T-helper 1 cell treated with Interleukin-12 subunit alpha and Interleukin-12 subunit beta and Interleukin-4 antibody, amounts not matched to agents 30 μg/mL and 1 μg/mL, for 36 hours (primary cell): ENCODE measurements around the gene STX8.
"Not testable (repeated sequence)": the region's sequence is repeated elsewhere in the genome, so short reads cannot be mapped to it uniquely, and the experiment has no call there.

ENCODE experiments used
- H3K27ac Mint-ChIP-seq: one replicate; pipeline ENCODE4 v1.8.0; 2021; ENCODE audit warnings: mild to moderate bottlenecking, mixed read lengths
- H3K27me3 Mint-ChIP-seq: one replicate; pipeline ENCODE4 v1.8.0; 2021; ENCODE audit warnings: low read depth, mixed read lengths
- H3K36me3 Mint-ChIP-seq: one replicate; pipeline ENCODE4 v1.8.0; 2021; ENCODE audit warnings: low read depth, mixed read lengths
- H3K4me1 Mint-ChIP-seq: one replicate; pipeline ENCODE4 v1.8.0; 2021; ENCODE audit warnings: low read depth, mixed read lengths
- H3K4me3 Mint-ChIP-seq: one replicate; pipeline ENCODE4 v1.8.0; 2021; ENCODE audit warnings: mild to moderate bottlenecking, moderate library complexity, mixed read lengths
- H3K9me3 Mint-ChIP-seq: one replicate; pipeline ENCODE4 v1.8.0; 2021; ENCODE audit warnings: mixed read lengths

STX8 gene

GRCh38 chr17:9272501-9273200 is 303.0 kb downstream of the STX8 start:
- no peak overlapping the region for H3K27ac Mint-ChIP-seq

GRCh38 chr17:9271989-9272388 is 303.6 kb downstream of the STX8 start:
- H3K4me3 Mint-ChIP-seq, result no peak overlapping the region
- H3K27me3 Mint-ChIP-seq, result no peaks in the 10 kb centered on the region
- H3K4me1 Mint-ChIP-seq, result peaks cover 12% of the 10 kb centered on the region
- no peaks in the 10 kb centered on the region for H3K36me3 Mint-ChIP-seq
- H3K27ac Mint-ChIP-seq, result no peak overlapping the region
- no peaks in the 10 kb centered on the region for H3K9me3 Mint-ChIP-seq

More at GRCh38 chr17:9272501-9273200, 303.0 kb downstream of the STX8 start:
- peaks cover 12% of the 10 kb centered on the region for H3K4me1 Mint-ChIP-seq
- H3K9me3 Mint-ChIP-seq, result no peaks in the 10 kb centered on the region
- H3K27me3 Mint-ChIP-seq, result no peaks in the 10 kb centered on the region
- H3K36me3 Mint-ChIP-seq, result no peaks in the 10 kb centered on the region
- H3K4me3 Mint-ChIP-seq, result no peak overlapping the region

DNA sequence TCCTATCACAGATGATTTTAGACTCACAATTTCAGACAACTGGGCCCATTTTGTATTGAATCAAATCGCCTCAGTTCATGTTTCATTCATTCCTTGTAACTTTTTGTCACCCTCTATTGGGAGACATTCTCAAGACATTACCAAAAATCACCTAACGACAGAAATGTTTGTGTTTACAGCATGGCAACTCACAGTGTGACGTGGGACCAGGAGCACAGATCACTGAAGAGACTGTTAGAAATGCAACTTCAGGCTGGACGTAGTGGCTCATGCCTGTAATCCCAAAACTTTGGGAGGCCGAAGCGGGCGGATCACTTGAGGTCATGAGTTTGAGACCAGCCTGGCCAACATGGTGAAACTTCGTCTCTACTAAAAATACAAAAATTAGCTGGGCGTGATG is 304.7 kb downstream of the STX8 start:
- Mint-ChIP-seq H3K9me3 (no peaks in the 10 kb centered on the region), H3K27me3 (no peaks in the 10 kb centered on the region), H3K36me3 (no peaks in the 10 kb centered on the region), H3K4me3 (no peak overlapping the region), H3K4me1 (peaks cover 12% of the 10 kb centered on the region), H3K27ac (no peak overlapping the region)

GRCh38 chr17:9269350-9270035 is 306.1 kb downstream of the STX8 start:
- peaks cover 12% of the 10 kb centered on the region for H3K4me1 Mint-ChIP-seq

GRCh38 chr17:9268546-9268945 is 307.1 kb downstream of the STX8 start:
- Mint-ChIP-seq H3K36me3 (peaks cover 3% of the 10 kb centered on the region), H3K9me3 (no peaks in the 10 kb centered on the region), H3K4me3 (no peak overlapping the region)

More at GRCh38 chr17:9269350-9270035, 306.1 kb downstream of the STX8 start:
- no peaks in the 10 kb centered on the region for H3K36me3 Mint-ChIP-seq
- no peak overlapping the region for H3K4me3 Mint-ChIP-seq
- no peak overlapping the region for H3K27ac Mint-ChIP-seq
- no peaks in the 10 kb centered on the region for H3K9me3 Mint-ChIP-seq
- H3K27me3 Mint-ChIP-seq, result no peaks in the 10 kb centered on the region

GRCh38 chr17:9266697-9267117 is 308.9 kb downstream of the STX8 start:
- Mint-ChIP-seq H3K4me1 (no peaks in the 10 kb centered on the region), H3K27ac (no peak overlapping the region), H3K36me3 (peaks cover 3% of the 10 kb centered on the region), H3K27me3 (no peaks in the 10 kb centered on the region), H3K9me3 (no peaks in the 10 kb centered on the region), H3K4me3 (no peak overlapping the region)

More at GRCh38 chr17:9268546-9268945, 307.1 kb downstream of the STX8 start:
- H3K27ac Mint-ChIP-seq, result no peak overlapping the region
- peaks cover 6% of the 10 kb centered on the region for H3K4me1 Mint-ChIP-seq
- no peaks in the 10 kb centered on the region for H3K27me3 Mint-ChIP-seq

GRCh38 chr17:9266031-9266680 is 309.5 kb downstream of the STX8 start:
- Mint-ChIP-seq H3K9me3 (no peaks in the 10 kb centered on the region), H3K27ac (no peak overlapping the region), H3K27me3 (no peaks in the 10 kb centered on the region), H3K36me3 (peaks cover 3% of the 10 kb centered on the region), H3K4me1 (peaks cover 2% of the 10 kb centered on the region), H3K4me3 (no peak overlapping the region)

DNA sequence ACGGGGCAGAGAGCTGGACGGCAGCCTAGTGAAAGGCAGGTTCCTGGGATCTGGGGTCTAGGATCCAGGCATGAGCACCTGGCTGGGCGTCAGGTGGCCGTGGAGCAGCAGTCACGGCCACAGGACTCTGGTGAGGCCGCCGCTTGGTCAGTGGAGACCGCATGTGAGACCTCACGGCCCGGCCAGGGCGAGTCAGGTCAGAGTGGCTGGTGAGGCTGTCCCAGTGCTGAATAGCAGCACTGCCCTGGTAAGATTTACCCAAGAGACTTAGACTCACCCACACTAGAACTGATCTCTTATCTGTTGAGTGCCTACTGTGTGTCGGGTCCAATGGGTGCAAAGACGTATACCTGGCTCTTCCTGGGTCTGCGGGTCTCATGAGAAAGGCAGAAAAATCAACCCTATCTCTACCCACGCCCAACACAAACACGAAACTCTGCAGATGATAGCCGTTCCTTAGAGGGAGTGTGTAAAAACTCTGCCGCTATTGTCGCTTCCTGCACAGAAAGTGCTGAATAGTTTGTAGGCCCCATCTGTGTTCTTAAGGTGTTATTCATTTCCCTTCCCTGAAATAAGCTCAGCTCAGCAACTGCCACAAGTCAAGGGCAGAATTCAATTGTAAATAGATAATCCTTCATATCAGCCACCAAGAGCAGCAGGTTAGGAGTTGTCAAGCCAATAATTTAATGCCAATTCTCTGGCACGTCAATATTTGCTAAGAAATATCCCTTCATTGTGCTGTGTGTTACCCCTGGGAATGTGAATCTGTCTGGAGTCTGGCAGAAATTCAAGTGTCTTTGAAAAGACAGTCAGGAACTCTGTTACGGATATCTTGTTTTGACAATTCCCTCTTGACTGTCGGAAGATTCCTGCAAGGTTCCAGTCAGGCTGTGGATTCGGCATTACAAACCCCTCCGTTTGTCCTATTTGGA is 314.3 kb downstream of the STX8 start:
- H3K9me3 Mint-ChIP-seq, result no peaks in the 10 kb centered on the region
- peaks cover 2% of the 10 kb centered on the region for H3K4me1 Mint-ChIP-seq
- H3K4me3 Mint-ChIP-seq, result no peak overlapping the region
- H3K27me3 Mint-ChIP-seq, result no peaks in the 10 kb centered on the region
- peaks cover 5% of the 10 kb centered on the region for H3K36me3 Mint-ChIP-seq
- H3K27ac Mint-ChIP-seq, result no peak overlapping the region

DNA sequence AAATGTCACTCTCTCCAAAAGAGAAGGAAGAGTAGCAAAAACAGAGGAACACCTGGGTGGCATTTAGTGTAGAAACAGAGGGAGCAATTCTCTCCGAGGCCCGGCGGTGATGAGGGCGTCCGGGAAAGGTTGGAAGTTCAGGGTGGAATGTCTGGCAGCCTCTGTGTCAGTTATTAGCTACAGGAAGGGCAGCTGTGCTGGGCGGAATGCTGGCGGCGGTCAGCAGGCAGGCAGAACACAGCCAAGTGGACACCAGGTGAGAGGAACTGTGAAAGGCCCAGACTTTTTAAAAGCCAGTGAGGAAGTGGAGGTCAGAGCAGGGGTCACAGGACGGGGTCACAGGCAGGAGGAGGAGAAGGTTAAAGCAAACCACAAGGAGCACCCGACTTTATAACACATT is 316.2 kb downstream of the STX8 start:
- H3K36me3 Mint-ChIP-seq, result peaks cover 5% of the 10 kb centered on the region
- peaks cover 2% of the 10 kb centered on the region for H3K4me1 Mint-ChIP-seq
- no peaks in the 10 kb centered on the region for H3K27me3 Mint-ChIP-seq
- H3K27ac Mint-ChIP-seq, result no peak overlapping the region
- no peaks in the 10 kb centered on the region for H3K9me3 Mint-ChIP-seq
- H3K4me3 Mint-ChIP-seq, result no peak overlapping the region

GRCh38 chr17:9258115-9259015 is 317.3 kb downstream of the STX8 start:
- peaks cover 2% of the 10 kb centered on the region for H3K4me1 Mint-ChIP-seq

GRCh38 chr17:9257630-9257965 is 318.0 kb downstream of the STX8 start:
- not testable (repeated sequence) for H3K4me1 Mint-ChIP-seq, H3K36me3 Mint-ChIP-seq, H3K4me3 Mint-ChIP-seq, H3K9me3 Mint-ChIP-seq, H3K27ac Mint-ChIP-seq, H3K27me3 Mint-ChIP-seq

More at GRCh38 chr17:9258115-9259015, 317.3 kb downstream of the STX8 start:
- Mint-ChIP-seq H3K27ac (no peak overlapping the region), H3K27me3 (no peaks in the 10 kb centered on the region), H3K36me3 (peaks cover 2% of the 10 kb centered on the region), H3K4me3 (no peak overlapping the region), H3K9me3 (no peaks in the 10 kb centered on the region)

DNA sequence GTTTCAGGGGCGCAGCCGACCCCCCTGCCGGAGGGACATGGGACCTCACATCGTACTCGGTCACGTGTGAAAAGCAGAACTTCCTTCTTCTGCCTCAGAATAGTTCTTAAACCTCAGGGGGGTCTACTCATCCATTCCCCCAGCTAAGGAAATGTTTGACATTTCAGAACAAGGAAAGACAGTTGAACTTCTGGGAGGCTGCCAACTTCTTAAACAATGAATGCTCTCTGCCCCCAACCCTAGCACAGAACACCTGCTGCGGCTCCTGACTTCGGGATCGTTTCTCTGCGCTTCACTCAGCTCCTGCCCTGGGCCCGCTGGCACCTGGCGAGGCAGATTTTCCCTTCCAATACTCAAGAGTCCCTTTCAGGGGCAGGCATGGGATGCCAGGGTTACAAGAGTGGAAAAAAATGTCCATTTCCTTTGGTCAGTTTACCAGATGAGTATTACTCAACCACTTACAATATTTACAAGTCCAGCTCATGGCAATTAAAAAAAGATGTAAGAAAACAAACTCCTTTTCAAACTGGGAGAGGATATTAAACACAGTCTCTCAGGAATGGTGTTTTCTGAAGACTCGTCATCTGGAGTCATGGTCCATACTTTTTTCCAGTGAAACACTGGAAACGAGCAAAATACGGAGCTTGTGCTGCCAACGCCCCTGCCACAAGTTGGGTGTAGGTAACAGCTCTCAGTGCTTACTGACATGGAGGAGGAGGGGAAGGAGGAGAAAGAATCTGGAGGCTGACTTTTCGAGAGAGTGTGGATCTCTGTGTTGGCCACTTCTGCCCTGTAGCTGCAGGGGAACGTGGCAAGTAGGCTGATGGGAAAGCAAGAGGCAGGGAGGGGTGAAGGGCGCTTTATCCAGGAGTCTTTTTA is 318.6 kb downstream of the STX8 start:
- Mint-ChIP-seq H3K27ac (no peak overlapping the region), H3K4me3 (no peak overlapping the region), H3K27me3 (no peaks in the 10 kb centered on the region), H3K9me3 (no peaks in the 10 kb centered on the region), H3K36me3 (peaks cover 6% of the 10 kb centered on the region), H3K4me1 (peaks cover 8% of the 10 kb centered on the region)

DNA sequence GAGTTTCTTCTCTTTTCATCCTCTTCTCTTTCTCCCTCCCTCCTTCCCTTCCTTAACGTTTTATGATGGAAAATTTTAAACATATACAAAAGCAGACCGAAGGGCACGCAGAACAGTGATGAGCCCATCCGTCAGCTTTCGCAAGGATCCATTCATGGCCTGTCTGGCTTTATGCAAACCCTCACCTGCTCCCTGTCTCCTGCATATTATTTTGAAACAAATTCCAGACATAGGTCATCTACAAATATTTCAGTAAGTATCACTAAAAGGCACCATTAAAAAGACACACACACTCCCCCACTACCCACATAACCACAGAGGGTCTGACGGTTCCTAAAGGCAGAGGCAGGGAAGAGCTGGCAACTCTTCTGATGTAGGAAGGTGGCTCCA is 319.3 kb downstream of the STX8 start:
- no peaks in the 10 kb centered on the region for H3K27me3 Mint-ChIP-seq
- no peaks in the 10 kb centered on the region for H3K9me3 Mint-ChIP-seq
- H3K4me3 Mint-ChIP-seq, result no peak overlapping the region
- no peak overlapping the region for H3K27ac Mint-ChIP-seq
- H3K36me3 Mint-ChIP-seq, result peaks cover 6% of the 10 kb centered on the region
- peaks cover 8% of the 10 kb centered on the region for H3K4me1 Mint-ChIP-seq
